ENCODE measurements around the gene DISC1. TPM values are rescaled to one million over a fixed set of nuclear protein-coding genes. Genes with fewer than 3 reads are reported as not detected.

The DISC1 gene
- total and polyA plus RNA-seq, 7 donors, result 1.2 to 14.1 (median 5.8) TPM

DNA sequence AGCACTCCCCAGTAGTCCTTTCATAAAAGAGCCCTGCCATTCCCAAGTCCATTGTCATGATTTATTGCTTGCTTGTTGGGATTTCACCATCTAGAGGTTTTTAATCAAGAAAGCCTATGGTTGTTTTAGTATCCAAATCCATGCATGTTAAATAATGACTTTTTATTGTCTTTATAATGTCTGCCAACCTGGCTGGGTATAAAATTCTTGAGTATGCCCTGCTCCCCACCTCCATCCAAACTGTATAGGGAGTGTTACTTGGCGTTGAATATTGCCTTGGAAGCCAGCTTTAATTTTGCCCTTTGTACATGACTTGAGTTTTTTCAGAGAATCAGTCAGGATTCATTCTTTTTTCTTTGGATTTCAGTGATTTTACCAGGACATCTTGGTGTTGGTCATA lies 44.2 kb downstream of the DISC1 start:
- TF ChIP-seq POLR2AphosphoS5 (IDR thresholded peaks at IDR 0.05) (no peak), EP300 (IDR thresholded peaks at IDR 0.05) (no peak), POLR2A (IDR thresholded peaks at IDR 0.05) (no peak)
- TF ChIP-seq, protein P1, sequence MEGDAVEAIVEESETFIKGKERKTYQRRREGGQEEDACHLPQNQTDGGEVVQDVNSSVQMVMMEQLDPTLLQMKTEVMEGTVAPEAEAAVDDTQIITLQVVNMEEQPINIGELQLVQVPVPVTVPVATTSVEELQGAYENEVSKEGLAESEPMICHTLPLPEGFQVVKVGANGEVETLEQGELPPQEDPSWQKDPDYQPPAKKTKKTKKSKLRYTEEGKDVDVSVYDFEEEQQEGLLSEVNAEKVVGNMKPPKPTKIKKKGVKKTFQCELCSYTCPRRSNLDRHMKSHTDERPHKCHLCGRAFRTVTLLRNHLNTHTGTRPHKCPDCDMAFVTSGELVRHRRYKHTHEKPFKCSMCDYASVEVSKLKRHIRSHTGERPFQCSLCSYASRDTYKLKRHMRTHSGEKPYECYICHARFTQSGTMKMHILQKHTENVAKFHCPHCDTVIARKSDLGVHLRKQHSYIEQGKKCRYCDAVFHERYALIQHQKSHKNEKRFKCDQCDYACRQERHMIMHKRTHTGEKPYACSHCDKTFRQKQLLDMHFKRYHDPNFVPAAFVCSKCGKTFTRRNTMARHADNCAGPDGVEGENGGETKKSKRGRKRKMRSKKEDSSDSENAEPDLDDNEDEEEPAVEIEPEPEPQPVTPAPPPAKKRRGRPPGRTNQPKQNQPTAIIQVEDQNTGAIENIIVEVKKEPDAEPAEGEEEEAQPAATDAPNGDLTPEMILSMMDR (IDR thresholded peaks at IDR 0.05), result no peak
- WGBS, 2 donors, result 89 to 94% methylated on average over 1 of the region's 1 CpG
- no peak overlapping the region for H3K27ac ChIP-seq

DNA sequence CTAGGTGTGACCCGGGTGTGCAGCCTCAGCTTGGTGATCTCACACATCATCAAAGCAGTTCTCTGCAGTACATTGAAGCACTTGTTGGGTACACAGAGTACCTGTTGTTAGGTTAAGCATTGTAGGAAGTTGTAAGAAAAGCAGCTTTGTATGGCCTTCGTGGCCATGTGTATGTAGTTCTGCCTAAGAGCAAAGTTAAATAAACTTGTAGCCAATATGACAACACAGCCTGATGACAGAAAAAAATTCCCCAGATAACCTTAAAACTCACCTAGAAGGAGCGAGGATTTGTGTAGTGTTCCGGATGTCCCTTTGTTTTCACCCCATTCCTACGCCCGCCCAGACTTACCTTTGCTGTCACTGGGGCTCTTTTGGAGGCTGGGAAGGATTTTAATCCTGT lies 48.0 kb downstream of the DISC1 start:
- Histone ChIP-seq H3K9me3 (peaks cover 0 to 6% (median 2%) of the 10 kb centered on the region in 4 donors), H3K4me1 (no peaks in the 10 kb centered on the region), H3K27ac (no peak overlapping the region), H3K27me3 (no peaks in the 10 kb centered on the region), H3K4me3 (no peak overlapping the region), H3K36me3 (no peaks in the 10 kb centered on the region)
- intact Hi-C loops (cut with DNase I), result no loop called here
- WGBS, 2 donors, result 51 to 78% methylated on average over 6 of the region's 6 CpGs
- TF ChIP-seq POLR2AphosphoS5 (IDR thresholded peaks at IDR 0.05) (no peak), POLR2A (IDR thresholded peaks at IDR 0.05) (no peak), EP300 (IDR thresholded peaks at IDR 0.05) (no peak)
- TF ChIP-seq, protein P1 (IDR thresholded peaks at IDR 0.05), result no peak
- DNase-seq, result no peak

More for the DNA sequence above, 44.2 kb downstream of the DISC1 start:
- Histone ChIP-seq H3K36me3 (no peaks in the 10 kb centered on the region), H3K4me3 (no peak overlapping the region), H3K9me3 (peaks cover 0 to 6% (median 2%) of the 10 kb centered on the region in 4 donors), H3K27me3 (no peaks in the 10 kb centered on the region), H3K4me1 (no peaks in the 10 kb centered on the region)
- intact Hi-C loops (cut with DNase I), result no loop called here
- DNase-seq, result no peak

DNA sequence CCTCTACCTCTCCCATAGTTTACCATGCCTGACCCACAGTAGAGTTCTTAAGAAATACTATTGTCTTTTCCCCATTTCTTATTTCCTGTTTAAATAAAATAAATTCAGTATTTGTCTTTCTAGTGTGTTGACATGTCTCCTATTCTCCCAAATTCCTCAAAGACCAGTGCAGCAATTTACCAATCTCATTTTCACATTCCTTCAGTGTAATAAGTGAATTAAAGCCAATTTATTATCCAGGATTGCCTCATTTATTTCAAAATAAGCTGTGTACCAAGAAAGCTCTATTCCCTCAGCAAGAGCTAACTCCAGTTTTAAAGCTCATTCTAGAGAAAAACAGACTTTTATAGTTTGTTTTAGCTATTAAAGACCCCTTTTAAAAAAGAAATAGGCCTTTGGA lies 49.9 kb downstream of the DISC1 start:
- no peak overlapping the region for H3K27ac ChIP-seq
- H3K9me3 ChIP-seq, result no peaks in the 10 kb centered on the region
- no peaks in the 10 kb centered on the region for H3K36me3 ChIP-seq
- H3K4me3 ChIP-seq, result no peak overlapping the region
- no peaks in the 10 kb centered on the region for H3K4me1 ChIP-seq
- intact Hi-C loops (cut with DNase I), result no loop called here
- no peak for DNase-seq
- no peaks in the 10 kb centered on the region for H3K27me3 ChIP-seq
- TF ChIP-seq POLR2AphosphoS5 (IDR thresholded peaks at IDR 0.05), result no peak
- TF ChIP-seq EP300 (IDR thresholded peaks at IDR 0.05), result no peak
- no peak for TF ChIP-seq POLR2A (IDR thresholded peaks at IDR 0.05)
- TF ChIP-seq, protein P1 (IDR thresholded peaks at IDR 0.05), result no peak

DNA sequence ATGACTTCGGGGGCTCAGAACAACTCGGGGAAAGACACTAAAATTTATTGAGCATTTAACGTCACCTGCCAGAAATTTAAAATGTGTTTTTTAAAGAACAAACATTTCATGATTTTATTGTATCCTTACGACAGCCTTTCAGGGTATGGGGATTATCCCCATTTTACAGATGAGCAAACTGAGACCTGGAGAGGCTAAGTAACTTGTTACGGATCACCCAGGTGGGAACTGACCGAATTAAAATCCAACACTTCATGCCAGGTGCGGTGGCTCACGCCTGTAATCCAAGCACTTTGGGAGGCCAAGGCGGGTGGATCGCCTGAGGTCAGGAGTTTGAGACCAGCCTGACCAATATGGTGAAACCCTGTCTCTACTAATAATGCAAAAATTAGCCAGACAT lies 50.9 kb downstream of the DISC1 start:
- H3K27ac ChIP-seq, result no peak overlapping the region
- DNase-seq, result no peak
- no peaks in the 10 kb centered on the region for H3K4me1 ChIP-seq
- no peaks in the 10 kb centered on the region for H3K27me3 ChIP-seq
- H3K4me3 ChIP-seq, result no peak overlapping the region
- no peak for TF ChIP-seq EP300 (IDR thresholded peaks at IDR 0.05)
- TF ChIP-seq, protein P1 (IDR thresholded peaks at IDR 0.05), result no peak
- TF ChIP-seq POLR2AphosphoS5 (IDR thresholded peaks at IDR 0.05), result no peak
- no peak for TF ChIP-seq POLR2A (IDR thresholded peaks at IDR 0.05)
- intact Hi-C loops (cut with DNase I), result no loop called here
- WGBS, 2 donors, result 95 to 96% methylated on average over 10 of the region's 10 CpGs
- H3K36me3 ChIP-seq, result no peaks in the 10 kb centered on the region
- H3K9me3 ChIP-seq, result no peaks in the 10 kb centered on the region

DNA sequence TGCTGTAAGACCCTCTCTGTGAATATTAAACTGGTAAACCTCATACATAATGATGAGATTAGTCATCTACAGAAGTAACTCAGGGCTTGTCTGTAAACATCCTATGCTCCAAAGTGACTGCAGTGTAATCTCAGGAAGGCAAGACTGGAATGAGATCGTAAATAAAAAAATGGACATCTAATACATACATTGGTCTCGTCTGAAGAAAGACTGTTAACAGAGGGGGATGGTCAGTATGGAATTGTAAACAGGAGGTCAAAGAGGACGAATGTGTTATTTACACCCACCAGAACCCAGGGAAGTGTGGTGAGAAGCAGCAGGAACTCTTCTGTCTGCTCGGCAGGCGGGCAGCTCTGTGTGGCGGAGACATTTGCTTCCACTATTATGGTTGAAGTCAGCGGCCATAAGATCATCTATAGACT lies 51.4 kb downstream of the DISC1 start:
- no peaks in the 10 kb centered on the region for H3K4me1 ChIP-seq
- 82 to 88% methylated on average over 7 of the region's 7 CpGs for WGBS, 2 donors
- TF ChIP-seq POLR2AphosphoS5 (IDR thresholded peaks at IDR 0.05) (no peak), EP300 (IDR thresholded peaks at IDR 0.05) (no peak), POLR2A (IDR thresholded peaks at IDR 0.05) (no peak)
- TF ChIP-seq, protein P1 (IDR thresholded peaks at IDR 0.05), result no peak
- DNase-seq, result no peak
- no peak overlapping the region for H3K4me3 ChIP-seq
- intact Hi-C loops (cut with DNase I), result no loop called here
- H3K27ac ChIP-seq, result no peak overlapping the region
- no peaks in the 10 kb centered on the region for H3K36me3 ChIP-seq
- no peaks in the 10 kb centered on the region for H3K27me3 ChIP-seq
- H3K9me3 ChIP-seq, result no peaks in the 10 kb centered on the region
